Measurements from ENCODE around the gene NXPH3.
A peak's percentile ranks its signal among the peaks of the same experiment; 100 is the strongest.

GRCh38 chr17:49582789-49583188, 7.1 kb downstream of the NXPH3 start:
- TF ChIP-seq CTCF (IDR thresholded peaks at IDR 0.05) (no peak), FOXM1 (IDR thresholded peaks at IDR 0.05; ENCODE audit: low read depth) (no peak), MXI1 (IDR thresholded peaks at IDR 0.05; ENCODE audit: low read depth, low read length) (no peak), MAX (IDR thresholded peaks at IDR 0.05; ENCODE audit: low read depth) (no peak), REST (IDR thresholded peaks at IDR 0.05; ENCODE audit: low read depth, low read length) (no peak), FOSL2 (IDR thresholded peaks at IDR 0.05; ENCODE audit: borderline replicate concordance, low read depth) (peak; percentile 82; the same call in 1 of the 2 replicates), USF2 (IDR thresholded peaks at IDR 0.05; ENCODE audit: borderline replicate concordance, low read depth, low read length) (no peak), EZH2phosphoT487 (IDR thresholded peaks at IDR 0.05; ENCODE audit: borderline replicate concordance, low read depth) (no peak), YY1 (IDR thresholded peaks at IDR 0.05; ENCODE audit: low read depth) (no peak), POLR2AphosphoS5 (IDR thresholded peaks at IDR 0.05; ENCODE audit: low read depth, low read length) (no peak), NRF1 (IDR thresholded peaks at IDR 0.05; ENCODE audit: low read depth, low read length) (no peak), GATA2 (CRISPR knock-in tag; IDR thresholded peaks at IDR 0.05) (no peak)

All from SK-N-SH (cell line).